A549 (cell line): ENCODE results near the gene ARHGDIG. TPM values are rescaled to one million over a fixed set of nuclear protein-coding genes. Genes with fewer than 3 reads are reported as not detected.
A peak's percentile ranks its signal among the peaks of the same experiment; 100 is the strongest.

Experiments
- ATAC-seq, 2 experiments: fragments of 200-7000 bp in 1 of 2; fragments of >200 bp in 1 of 2; cut with Nextera tagmentation in 1 of 2; cut with Tn5 transposase in 1 of 2; 3 replicates each; pipeline versions ENCODE4 v1.8.0 to v1.9.1; 2018 to 2020; ENCODE audit warnings: mild to moderate bottlenecking in 1 of 2, moderate library complexity in 1 of 2
- CTCF ChIA-PET: fragments of 300-600 bp; sonication (Branson Sonifier 250); formaldehyde crosslinking; extraction: SDS; loops from one replicate; lab custom pipeline; 2021; ENCODE audit warnings: antibody characterized with exemption, inconsistent platforms; lab: Yijun Ruan, JAX
- POLR2A ChIA-PET: fragments of 350-600 bp; formaldehyde crosslinking; extraction: SDS; loops from one replicate; lab custom pipeline; 2021; ENCODE audit warnings: antibody characterized with exemption, inconsistent platforms; lab: Yijun Ruan, JAX
- DNase-seq, 2 experiments: peaks; one replicate each; pipeline versions ENCODE4 v3.0.0 to v3.0.0-alpha.2; 2011 to 2016; ENCODE audit warnings: low read depth in 1 of 2, low spot score in 1 of 2
- FAIRE-seq: peaks from 2 replicates; lab custom pipeline; 2011; peaks lifted over from hg19 to GRCh38; lab: Jason Lieb, UNC
- H3K27ac ChIP-seq, 2 experiments: fragments of >200 bp; sonication (Bioruptor Twin); formaldehyde crosslinking; 3 replicates each; pipeline ENCODE4 v1.5.1; 2016 to 2017
- H3K4me1 ChIP-seq: fragments of >200 bp; sonication (Bioruptor Twin); formaldehyde crosslinking; 3 replicates; pipeline ENCODE4 v1.6.1; 2016
- H3K4me2 ChIP-seq: fragments of >200 bp; sonication (Bioruptor Twin); formaldehyde crosslinking; 3 replicates; pipeline ENCODE4 v1.6.1; 2016
- H3K4me3 ChIP-seq: fragments of >200 bp; sonication (Bioruptor Twin); formaldehyde crosslinking; 3 replicates; pipeline ENCODE4 v1.5.1; 2016
- H3K9me3 ChIP-seq: fragments of >200 bp; sonication (Bioruptor Twin); formaldehyde crosslinking; 3 replicates; pipeline ENCODE4 v1.6.1; 2016
- FOSB ChIP-seq: fragments of 250-450 bp; sonication (Bioruptor Pico); IDR thresholded peaks from 2 replicates; pipeline ENCODE4 v1.5.0; 2020; ENCODE audit warnings: mild to moderate bottlenecking, moderate library complexity
- GATA3 ChIP-seq: IDR thresholded peaks from 2 replicates; pipeline ENCODE4 v1.6.1; 2012; ENCODE audit warnings: borderline replicate concordance
- HOXA7 ChIP-seq: fragments of 250-450 bp; sonication (Bioruptor Pico); IDR thresholded peaks from 2 replicates; pipeline ENCODE4 v1.5.0; 2020; ENCODE audit warnings: mild to moderate bottlenecking, moderate library complexity
- HOXB13 ChIP-seq: fragments of 250-450 bp; sonication (Bioruptor Pico); IDR thresholded peaks from 2 replicates; pipeline ENCODE4 v1.5.0; 2020; ENCODE audit warnings: low read depth, mild to moderate bottlenecking, moderate library complexity
- PHF8 ChIP-seq: fragments of 200-600 bp; sonication (generic); IDR thresholded peaks from 2 replicates; pipeline ENCODE4 v1.6.1; 2016; ENCODE audit warnings: low read depth, mild to moderate bottlenecking, antibody characterized with exemption, moderate library complexity, borderline replicate concordance
- RAD21 ChIP-seq, 2 experiments: fragments of >200 bp in 1 of 2; sonication (Bioruptor Twin) in 1 of 2; formaldehyde crosslinking in 1 of 2; IDR thresholded peaks in 1 of 2; conservative IDR thresholded peaks in 1 of 2; 2 replicates in 1 of 2; 3 replicates in 1 of 2; pipeline ENCODE4 v1.6.1; 2012 to 2018; ENCODE audit warnings: inconsistent platforms in 1 of 2
- RARB ChIP-seq: fragments of 250-450 bp; sonication (Bioruptor Pico); IDR thresholded peaks from 2 replicates; pipeline ENCODE4 v1.8.0; 2021; ENCODE audit warnings: mild to moderate bottlenecking, moderate library complexity
- RFX5 ChIP-seq: fragments of 450-650 bp; IDR thresholded peaks from 2 replicates; pipeline ENCODE4 v1.7.1; 2014; ENCODE audit warnings: antibody characterized with exemption, mild to moderate bottlenecking, moderate library complexity
- RNF2 ChIP-seq: fragments of 200-600 bp; sonication (generic); IDR thresholded peaks from 2 replicates; pipeline ENCODE4 v1.6.1; 2016; ENCODE audit warnings: low read depth, mild to moderate bottlenecking, antibody characterized with exemption, moderate library complexity, borderline replicate concordance
- TP53 ChIP-seq: fragments of 250-450 bp; sonication (Bioruptor Pico); IDR thresholded peaks from 2 replicates; pipeline ENCODE4 v1.5.0; 2021; ENCODE audit warnings: mild to moderate bottlenecking, moderate library complexity
- ZC3H11A ChIP-seq: fragments of 450-650 bp; IDR thresholded peaks from 2 replicates; pipeline ENCODE4 v1.6.1; 2014; ENCODE audit warnings: antibody characterized with exemption, mild to moderate bottlenecking
- ZFP36 ChIP-seq: fragments of 450-650 bp; IDR thresholded peaks from 2 replicates; pipeline ENCODE4 v1.6.1; 2014; ENCODE audit warnings: borderline replicate concordance; ENCODE audit not compliant: partially characterized antibody
- ZSCAN20 ChIP-seq: fragments of 250-450 bp; sonication (Bioruptor Pico); IDR thresholded peaks from 2 replicates; pipeline ENCODE4 v1.8.0; 2022; ENCODE audit warnings: mild to moderate bottlenecking, moderate library complexity
- WGBS: methylation state at CpG from one replicate; pipeline ENCODE4 v1.1.6; 2017; ENCODE audit errors: missing lambda C conversion rate; 5-methylcytosine and 5-hydroxymethylcytosine counted together
- polyA plus RNA-seq, 4 experiments: library from polyadenylated mRNA; depleted of rRNA in 3 of 4; stranded (reverse); fragments of >200 nt; fragmentation: RNase III in 1 of 4; extraction: RNeasy Plus Mini Kit Qiagen cat#74134 plus additional on column Dnase treatment in 1 of 4; gene quantifications; 2 replicates in 3 of 4; 3 replicates in 1 of 4; pipeline ENCODE4 v1.2.3, GENCODE V29; 2011 to 2017
- TF ChIP-seq, protein P1 (sequence below): fragments of 250-450 bp; sonication (Bioruptor Pico); IDR thresholded peaks from 2 replicates; pipeline ENCODE4 v1.5.0; 2021; ENCODE audit warnings: mild to moderate bottlenecking, moderate library complexity, borderline replicate concordance
- TF ChIP-seq, protein P2 (sequence below): fragments of 150-350 bp; IDR thresholded peaks from 2 replicates; pipeline ENCODE4 v1.6.1; 2014; ENCODE audit warnings: low read depth, mild to moderate bottlenecking, low read length

The ARHGDIG gene
- polyA plus RNA-seq, 2 of the 4 experiments (the other 2 are of a cell fraction), result 1.1 to 1.9 TPM

DNA sequence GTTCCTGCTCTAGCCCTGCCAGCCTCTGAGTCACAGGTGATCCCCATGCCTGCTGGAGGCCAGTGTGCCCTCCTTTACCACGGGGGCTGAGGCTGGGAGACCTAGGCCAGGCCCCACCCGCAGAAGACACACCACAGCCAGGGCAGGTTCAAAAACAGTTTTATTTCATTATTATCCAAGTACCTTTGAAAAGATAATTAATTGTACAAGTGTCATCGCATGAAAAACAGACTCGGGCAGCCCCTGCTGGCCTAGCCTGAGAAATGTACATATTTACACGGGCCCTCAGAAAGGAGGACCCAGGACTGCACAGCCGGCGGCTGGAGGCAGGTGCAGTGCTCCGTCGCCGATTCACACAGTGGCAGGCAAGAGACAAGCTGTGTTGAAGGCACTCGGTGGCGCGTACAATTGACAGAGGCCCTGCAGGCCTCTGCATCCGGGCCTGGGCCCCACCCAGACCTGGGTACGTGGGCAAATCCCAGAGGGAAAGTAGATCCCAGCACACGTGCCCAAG lies 7.0 kb downstream of the ARHGDIG start:
- Histone ChIP-seq H3K4me2 (no peak overlapping the region), H3K4me3 (no peak overlapping the region), H3K4me1 (0 out of 3 replicates have a peak, but pooled peaks cover 2% of the 10 kb centered on the region), H3K9me3 (no peaks in the 10 kb centered on the region), H3K27ac (no peak overlapping the region)
- peak in 1 of 2 experiments; percentile 51; a peak in 3 of 6 replicates for ATAC-seq
- peak; percentile 26 to 45; a peak in 2 of 5 replicates for TF ChIP-seq RAD21 (conservative IDR thresholded peaks at IDR 0.05 in 1 of 2, IDR thresholded peaks at IDR 0.05 in 1 of 2)
- no peak for TF ChIP-seq PHF8
- ChIA-PET CTCF (interaction anchor here (0.6 to 1.1 kb wide), 4 partner anchors 10 to 183 kb away, joined by 3 to 4 read pairs (median 4); no protein-coding TSS in a partner anchor), POLR2A (no interaction called here)
- peak in 1 of 2 experiments; percentile 42 for DNase-seq
- WGBS, result 72% methylated on average over 14 of the region's 16 CpGs
- no peak for FAIRE-seq

DNA sequence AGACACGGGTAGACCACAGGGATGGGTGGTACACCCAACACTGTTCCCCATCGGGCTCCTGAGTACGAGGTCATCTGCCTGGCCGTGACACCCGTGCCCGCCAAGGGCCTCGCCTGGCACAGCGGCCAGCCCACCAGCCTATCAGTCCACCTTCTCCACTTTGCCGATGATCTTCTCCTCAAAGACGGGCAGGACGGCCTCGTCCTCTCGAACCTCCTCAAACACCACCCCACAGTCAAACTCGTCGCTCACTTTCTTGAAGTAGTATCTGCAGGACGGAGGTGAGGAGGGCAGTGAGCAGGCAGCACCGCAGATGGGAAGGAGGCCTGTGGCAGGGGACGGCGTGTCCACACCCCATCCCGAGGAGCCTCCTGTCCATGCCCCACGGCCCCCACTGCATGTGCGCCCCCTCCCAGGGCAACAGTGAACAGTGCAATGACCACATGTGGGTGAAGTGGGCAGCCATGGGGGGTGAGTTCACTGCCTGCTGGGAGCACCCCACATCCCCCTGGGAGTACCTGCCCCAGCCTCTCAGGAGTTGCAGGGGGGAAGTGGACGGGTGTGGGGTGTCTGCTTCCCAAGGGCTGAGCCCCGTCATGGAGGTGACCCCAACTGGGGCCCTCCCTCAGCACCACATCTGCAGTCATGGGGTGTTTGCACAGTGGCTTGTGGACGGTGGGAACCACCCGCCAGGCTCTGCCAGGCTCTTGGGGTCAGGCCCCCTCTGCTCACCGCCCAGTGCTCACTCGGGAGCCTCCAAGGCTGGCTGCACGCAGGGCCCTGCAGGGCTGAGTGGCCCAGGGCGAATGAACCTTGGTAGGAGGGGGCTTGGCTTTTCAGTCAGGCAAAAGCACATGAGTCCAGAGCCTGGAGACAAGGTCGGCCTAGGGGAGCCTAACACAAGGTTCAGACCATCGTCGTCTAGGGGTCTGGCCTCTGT lies 7.9 kb downstream of the ARHGDIG start:
- 0 out of 3 replicates have a peak, but pooled peaks cover 2% of the 10 kb centered on the region for H3K4me1 ChIP-seq
- H3K4me2 ChIP-seq, result no peak overlapping the region
- 91% methylated on average over 28 of the region's 33 CpGs for WGBS
- no peak overlapping the region for H3K27ac ChIP-seq
- TF ChIP-seq, protein P1, sequence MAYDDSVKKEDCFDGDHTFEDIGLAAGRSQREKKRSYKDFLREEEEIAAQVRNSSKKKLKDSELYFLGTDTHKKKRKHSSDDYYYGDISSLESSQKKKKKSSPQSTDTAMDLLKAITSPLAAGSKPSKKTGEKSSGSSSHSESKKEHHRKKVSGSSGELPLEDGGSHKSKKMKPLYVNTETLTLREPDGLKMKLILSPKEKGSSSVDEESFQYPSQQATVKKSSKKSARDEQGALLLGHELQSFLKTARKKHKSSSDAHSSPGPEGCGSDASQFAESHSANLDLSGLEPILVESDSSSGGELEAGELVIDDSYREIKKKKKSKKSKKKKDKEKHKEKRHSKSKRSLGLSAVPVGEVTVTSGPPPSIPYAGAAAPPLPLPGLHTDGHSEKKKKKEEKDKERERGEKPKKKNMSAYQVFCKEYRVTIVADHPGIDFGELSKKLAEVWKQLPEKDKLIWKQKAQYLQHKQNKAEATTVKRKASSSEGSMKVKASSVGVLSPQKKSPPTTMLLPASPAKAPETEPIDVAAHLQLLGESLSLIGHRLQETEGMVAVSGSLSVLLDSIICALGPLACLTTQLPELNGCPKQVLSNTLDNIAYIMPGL (CRISPR knock-in tag), result no peak
- TF ChIP-seq ZFP36, result no peak
- TF ChIP-seq HOXA7 (CRISPR knock-in tag), result no peak
- no peak for TF ChIP-seq HOXB13 (CRISPR knock-in tag)
- no peak for TF ChIP-seq GATA3
- TF ChIP-seq RFX5, result no peak
- no peak for TF ChIP-seq TP53 (CRISPR knock-in tag)
- no peak for TF ChIP-seq FOSB (CRISPR knock-in tag)
- TF ChIP-seq, all 56 proteins: peak for 0
- ATAC-seq, result no peak
- H3K4me3 ChIP-seq, result no peak overlapping the region
- no peak for FAIRE-seq
- ChIA-PET POLR2A (no interaction called here), CTCF (interaction anchor here (0.6 to 0.9 kb wide), 2 partner anchors 69 to 184 kb away, joined by 3 to 4 read pairs; no protein-coding TSS in a partner anchor)
- H3K9me3 ChIP-seq, result no peaks in the 10 kb centered on the region
- DNase-seq, result no peak

DNA sequence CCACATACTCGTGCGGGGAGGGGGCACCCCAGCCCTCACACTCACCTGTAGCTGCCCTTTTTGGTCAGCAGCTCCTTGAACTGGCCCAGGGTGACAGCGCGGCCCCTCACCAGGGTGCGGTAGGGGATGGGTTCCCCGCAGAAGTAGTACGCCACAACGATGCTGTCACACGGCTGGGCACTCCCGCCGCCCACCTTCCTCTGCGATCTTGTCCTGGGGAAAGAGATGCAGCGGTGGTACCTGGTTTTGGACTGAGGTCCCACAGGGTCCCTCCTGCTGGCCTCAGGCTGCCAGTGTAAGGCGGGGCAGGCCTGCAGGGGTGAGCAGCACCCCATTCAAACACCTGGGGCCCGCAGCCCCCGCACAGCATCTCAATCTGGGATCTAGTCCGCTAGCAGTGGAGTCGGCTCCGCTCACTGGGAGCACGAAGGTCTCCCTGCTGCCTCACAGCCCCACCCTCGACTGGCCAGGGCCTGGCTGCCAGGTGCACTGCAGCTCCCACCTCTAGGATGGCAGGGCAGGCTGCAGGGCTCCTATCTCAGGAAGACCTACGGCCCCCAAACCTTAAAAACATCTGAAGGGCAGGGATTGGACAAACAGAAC lies 9.1 kb downstream of the ARHGDIG start:
- H3K9me3 ChIP-seq, result no peaks in the 10 kb centered on the region
- CTCF ChIA-PET, result interaction anchor here (0.7 kb wide), 1 partner anchor 62 kb away, joined by 4 read pairs; no protein-coding TSS in a partner anchor
- POLR2A ChIA-PET, result no interaction called here
- TF ChIP-seq RARB (CRISPR knock-in tag) (no peak), RNF2 (no peak), RAD21 (conservative IDR thresholded peaks at IDR 0.05 in 1 of 2, IDR thresholded peaks at IDR 0.05 in 1 of 2) (no peak), ZC3H11A (no peak), ZSCAN20 (CRISPR knock-in tag) (no peak)
- TF ChIP-seq, protein P2, sequence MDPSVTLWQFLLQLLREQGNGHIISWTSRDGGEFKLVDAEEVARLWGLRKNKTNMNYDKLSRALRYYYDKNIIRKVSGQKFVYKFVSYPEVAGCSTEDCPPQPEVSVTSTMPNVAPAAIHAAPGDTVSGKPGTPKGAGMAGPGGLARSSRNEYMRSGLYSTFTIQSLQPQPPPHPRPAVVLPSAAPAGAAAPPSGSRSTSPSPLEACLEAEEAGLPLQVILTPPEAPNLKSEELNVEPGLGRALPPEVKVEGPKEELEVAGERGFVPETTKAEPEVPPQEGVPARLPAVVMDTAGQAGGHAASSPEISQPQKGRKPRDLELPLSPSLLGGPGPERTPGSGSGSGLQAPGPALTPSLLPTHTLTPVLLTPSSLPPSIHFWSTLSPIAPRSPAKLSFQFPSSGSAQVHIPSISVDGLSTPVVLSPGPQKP, result no peak
- TF ChIP-seq, all 56 proteins: peak for 0
- ATAC-seq (no peak), FAIRE-seq (no peak), DNase-seq (no peak)
- H3K27ac ChIP-seq, result no peak overlapping the region
- H3K4me2 ChIP-seq, result no peak overlapping the region
- WGBS, result 92% methylated on average over 17 of the region's 22 CpGs
- H3K4me3 ChIP-seq, result no peak overlapping the region
- H3K4me1 ChIP-seq, result 0 out of 3 replicates have a peak, but pooled peaks cover 2% of the 10 kb centered on the region
